DOHH2 (cell line): ENCODE results near the gene ERRFI1.

Source experiments
- H3F3A ChIP-seq: fragments of 200-600 bp; sonication (generic), shearing (Covaris generic); 2 replicates; pipeline ENCODE4 v1.6.0; 2016; ENCODE audit warnings: antibody characterized with exemption, mild to moderate bottlenecking; ENCODE audit not compliant: control insufficient read depth, insufficient read depth
- H3K27ac ChIP-seq: fragments of 200-600 bp; sonication (generic); 2 replicates; pipeline ENCODE4 v1.5.1; 2014; ENCODE audit warnings: low read depth, mild to moderate bottlenecking, low read length, moderate library complexity
- H3K27me3 ChIP-seq: fragments of 200-600 bp; sonication (generic); 2 replicates; pipeline ENCODE4 v1.6.1; 2014; ENCODE audit warnings: mild to moderate bottlenecking, low read length, mixed read lengths; ENCODE audit not compliant: control insufficient read depth
- H3K36me3 ChIP-seq: fragments of 200-600 bp; sonication (generic); 2 replicates; pipeline ENCODE4 v1.6.1; 2014; ENCODE audit warnings: mild to moderate bottlenecking, low read length, moderate library complexity, mixed read lengths; ENCODE audit not compliant: control insufficient read depth
- H3K4me1 ChIP-seq: fragments of 200-600 bp; sonication (generic); 2 replicates; pipeline ENCODE4 v1.6.1; 2014; ENCODE audit warnings: mild to moderate bottlenecking, low read length, mixed read lengths; ENCODE audit not compliant: control insufficient read depth
- H3K4me2 ChIP-seq: fragments of 200-600 bp; sonication (generic); 2 replicates; pipeline ENCODE4 v1.6.0; 2014; ENCODE audit warnings: mild to moderate bottlenecking, low read length, moderate library complexity
- H3K4me3 ChIP-seq: fragments of 200-600 bp; sonication (generic); 2 replicates; pipeline ENCODE4 v1.5.1; 2014; ENCODE audit warnings: mild to moderate bottlenecking, low read length, mixed read lengths
- H3K79me2 ChIP-seq: fragments of 200-600 bp; sonication (generic); 2 replicates; pipeline ENCODE4 v1.6.1; 2014; ENCODE audit warnings: mild to moderate bottlenecking, low read length, mixed read lengths; ENCODE audit not compliant: control insufficient read depth
- H3K9me2 ChIP-seq: fragments of 200-600 bp; sonication (generic); replicated peaks from 2 replicates; pipeline ENCODE4 v1.6.1; 2014; ENCODE audit warnings: mild to moderate bottlenecking, low read length, mixed read lengths; ENCODE audit not compliant: control insufficient read depth
- H3K9me3 ChIP-seq: fragments of 200-600 bp; sonication (generic); 2 replicates; pipeline ENCODE4 v1.6.1; 2014; ENCODE audit warnings: antibody characterized with exemption, low read length, mixed read lengths; ENCODE audit not compliant: control insufficient read depth, insufficient read depth
- H4K20me1 ChIP-seq: fragments of 200-600 bp; sonication (generic); 2 replicates; pipeline ENCODE4 v1.6.0; 2014; ENCODE audit warnings: low read depth, mild to moderate bottlenecking, antibody characterized with exemption, low read length, moderate library complexity; ENCODE audit not compliant: control insufficient read depth, insufficient read depth
- CTCF ChIP-seq: fragments of 200-600 bp; sonication (generic); IDR thresholded peaks from one replicate; pipeline ENCODE4 v1.5.1; 2014; ENCODE audit warnings: antibody characterized with exemption, mild to moderate bottlenecking, low read depth, low read length; ENCODE audit not compliant: poor library complexity, severe bottlenecking
- EZH2phosphoT487 ChIP-seq: fragments of 200-600 bp; sonication (generic); IDR thresholded peaks from 2 replicates; pipeline ENCODE4 v1.6.1; 2017; ENCODE audit warnings: borderline replicate concordance, mild to moderate bottlenecking, antibody characterized with exemption, low read length, moderate library complexity, mixed read lengths

The ERRFI1 gene

GRCh38 chr1:8016895-8017241, 9.2 kb downstream of the ERRFI1 start:
- H3K9me2 ChIP-seq = no peaks in the 10 kb centered on the region
- no peaks in the 10 kb centered on the region for H3F3A ChIP-seq
- no peaks in the 10 kb centered on the region for H3K79me2 ChIP-seq
- H3K36me3 ChIP-seq = no peaks in the 10 kb centered on the region
- H3K27ac ChIP-seq = no peak overlapping the region
- no peaks in the 10 kb centered on the region for H3K4me1 ChIP-seq
- no peak overlapping the region for H3K4me3 ChIP-seq
- no peaks in the 10 kb centered on the region for H3K9me3 ChIP-seq
- TF ChIP-seq EZH2phosphoT487 = no peak
- no peak for TF ChIP-seq CTCF
- H4K20me1 ChIP-seq = no peaks in the 10 kb centered on the region; the same call in 1 of the 2 replicates
- H3K4me2 ChIP-seq = no peak overlapping the region
- peaks cover 29% of the 10 kb centered on the region for H3K27me3 ChIP-seq

DNA sequence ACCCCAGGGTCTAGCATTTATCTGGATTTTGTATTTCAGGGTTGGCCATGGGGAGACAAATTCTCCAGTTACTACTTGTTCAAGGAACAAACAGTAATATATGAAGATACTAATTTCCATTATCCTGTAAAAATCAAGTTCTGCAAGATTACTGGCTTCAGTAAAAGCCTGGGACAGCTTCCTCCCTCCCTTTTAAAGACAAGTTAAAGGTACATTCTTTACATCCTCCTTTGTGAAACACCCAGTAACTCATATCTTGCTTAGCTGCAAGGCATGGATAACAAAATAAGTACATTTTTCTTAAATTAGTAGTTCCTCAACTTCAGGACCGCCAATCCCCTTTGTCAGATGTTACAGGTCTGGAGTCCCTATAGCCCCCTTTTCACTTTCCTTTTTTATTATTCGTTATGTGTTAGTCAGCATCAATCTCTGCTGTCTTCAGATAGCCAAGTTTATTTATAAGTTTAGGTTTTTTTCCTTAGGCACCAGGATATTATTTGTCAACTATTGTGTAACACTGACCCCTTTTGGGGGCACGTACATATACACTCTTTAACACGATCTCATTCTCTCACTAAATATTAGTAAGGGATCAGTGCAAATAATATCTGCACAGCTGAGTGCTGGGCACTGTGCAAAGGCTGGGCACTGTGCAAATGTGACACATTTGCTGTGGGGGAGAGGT, 9.8 kb downstream of the ERRFI1 start:
- H3K4me2 ChIP-seq = no peak overlapping the region
- H3K4me1 ChIP-seq = no peaks in the 10 kb centered on the region
- H3K27me3 ChIP-seq = peaks cover 29% of the 10 kb centered on the region
- no peak overlapping the region for H3K27ac ChIP-seq
- no peak overlapping the region for H3K4me3 ChIP-seq
- no peaks in the 10 kb centered on the region for H3K79me2 ChIP-seq
- TF ChIP-seq CTCF (no peak), EZH2phosphoT487 (no peak)
- H3K36me3 ChIP-seq = no peaks in the 10 kb centered on the region
- H3F3A ChIP-seq = no peaks in the 10 kb centered on the region
- H3K9me2 ChIP-seq = no peaks in the 10 kb centered on the region
- H3K9me3 ChIP-seq = no peaks in the 10 kb centered on the region
- H4K20me1 ChIP-seq = no peaks in the 10 kb centered on the region; the same call in 1 of the 2 replicates

DNA sequence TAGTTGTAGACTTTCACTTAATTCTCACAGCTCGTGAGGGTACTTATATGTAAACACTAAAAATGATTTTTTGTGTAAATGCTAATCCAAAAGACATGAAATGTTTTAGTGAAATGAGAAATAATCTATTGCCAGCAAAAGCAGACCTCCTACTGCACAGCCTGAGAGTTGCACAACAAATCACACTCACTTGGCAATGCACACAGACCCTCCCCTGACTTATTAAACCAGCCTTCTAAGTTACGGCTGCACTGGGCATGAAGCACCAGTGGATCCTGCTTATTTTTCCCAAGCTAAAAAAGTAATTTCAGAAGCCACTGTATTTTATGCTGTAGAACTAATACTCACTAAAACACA, 10.3 kb downstream of the ERRFI1 start:
- Histone ChIP-seq H3F3A (no peaks in the 10 kb centered on the region), H3K9me3 (no peaks in the 10 kb centered on the region), H3K79me2 (no peaks in the 10 kb centered on the region), H3K4me1 (no peaks in the 10 kb centered on the region), H4K20me1 (no peaks in the 10 kb centered on the region; the same call in 1 of the 2 replicates), H3K27ac (no peak overlapping the region), H3K4me2 (no peak overlapping the region), H3K36me3 (no peaks in the 10 kb centered on the region), H3K27me3 (peaks cover 29% of the 10 kb centered on the region), H3K4me3 (no peak overlapping the region), H3K9me2 (no peaks in the 10 kb centered on the region)
- no peak for TF ChIP-seq EZH2phosphoT487
- TF ChIP-seq CTCF = no peak
